Activated gamma-delta T cell (primary cell): Measurements from ENCODE around the gene MTPN.

Experiments
- DNase-seq: peaks from one replicate; lab custom pipeline; 2025; lab: John Stamatoyannopoulos, UW

MTPN gene

DNA sequence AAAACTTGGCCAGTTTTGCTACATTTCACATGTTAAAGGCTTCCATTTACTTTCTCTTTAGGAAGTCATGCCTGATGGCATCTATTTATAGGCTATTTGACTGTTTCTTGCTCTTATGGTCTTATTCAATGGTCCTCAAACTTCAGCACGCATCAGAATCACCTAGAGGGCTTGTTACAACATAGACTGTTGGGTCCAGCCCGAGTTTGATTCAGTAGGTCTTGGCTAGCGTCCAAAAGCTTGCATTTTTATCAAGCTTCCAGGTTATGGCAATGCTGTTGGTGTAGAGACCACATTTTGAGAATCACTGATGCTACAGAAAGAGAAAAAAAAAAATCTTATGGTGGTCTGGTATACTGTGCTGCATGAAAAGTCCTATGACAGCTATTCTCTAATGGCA, 51.9 kb downstream of the MTPN start:
- DNase-seq = no peak

GRCh38 chr7:135924302-135924701, 52.9 kb downstream of the MTPN start:
- no peak for DNase-seq

GRCh38 chr7:135922263-135922662, 54.9 kb downstream of the MTPN start:
- no peak for DNase-seq

DNA sequence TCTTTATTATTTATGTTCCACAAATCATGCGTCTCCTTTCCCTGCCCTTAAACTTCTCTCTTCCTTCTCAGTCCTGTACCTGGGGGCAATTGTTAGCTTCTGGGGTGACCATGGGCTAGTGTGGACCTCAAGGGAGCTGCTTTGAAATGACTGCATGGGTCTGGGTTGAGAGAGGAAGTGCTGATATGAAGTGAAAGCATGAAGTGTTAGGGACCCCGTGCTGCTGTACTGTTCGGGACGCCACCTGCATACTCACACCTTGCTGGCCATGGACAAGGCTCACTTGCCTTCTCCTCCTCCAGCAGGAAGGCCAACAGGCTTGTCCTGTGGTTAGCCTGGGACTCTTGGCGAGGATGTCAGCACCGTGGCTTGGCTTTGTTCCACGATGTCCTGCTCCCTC, 56.7 kb downstream of the MTPN start:
- no peak for DNase-seq

DNA sequence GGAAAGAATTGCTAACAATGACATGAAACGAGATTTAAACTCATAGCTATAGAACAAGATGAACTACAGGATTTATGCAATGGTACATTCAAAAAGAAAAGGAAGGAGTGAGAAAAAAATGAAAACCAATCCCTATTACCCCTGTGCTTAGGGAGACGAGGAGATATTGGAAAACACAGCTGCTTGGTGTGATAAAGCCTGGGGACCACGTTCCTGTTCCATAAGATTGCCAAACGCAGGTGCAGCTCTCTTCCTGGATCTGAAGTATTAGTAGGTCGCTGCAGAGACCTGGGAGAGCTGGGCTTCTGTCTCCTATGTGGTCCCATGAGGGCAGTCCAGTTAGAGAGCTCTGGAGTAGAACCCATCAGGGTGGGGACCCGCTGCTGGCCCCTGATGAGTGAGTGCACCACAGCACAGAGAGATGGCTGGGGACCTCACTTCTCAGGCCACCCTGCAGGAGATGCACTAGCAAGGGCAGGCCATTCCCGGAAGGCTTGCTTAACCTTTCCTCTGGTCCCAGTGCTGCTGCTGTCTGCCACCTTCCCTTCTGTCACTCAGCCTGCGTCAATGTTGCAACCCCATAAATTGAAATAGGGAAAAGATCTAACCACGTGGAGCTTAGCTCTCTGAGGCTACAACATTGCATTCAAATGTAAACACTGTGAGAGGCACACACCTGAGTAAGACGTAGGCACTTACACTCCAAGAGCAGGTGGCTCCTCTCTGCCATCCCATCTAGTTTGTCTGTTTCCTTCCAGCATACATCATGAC, 57.9 kb downstream of the MTPN start:
- no peak for DNase-seq

DNA sequence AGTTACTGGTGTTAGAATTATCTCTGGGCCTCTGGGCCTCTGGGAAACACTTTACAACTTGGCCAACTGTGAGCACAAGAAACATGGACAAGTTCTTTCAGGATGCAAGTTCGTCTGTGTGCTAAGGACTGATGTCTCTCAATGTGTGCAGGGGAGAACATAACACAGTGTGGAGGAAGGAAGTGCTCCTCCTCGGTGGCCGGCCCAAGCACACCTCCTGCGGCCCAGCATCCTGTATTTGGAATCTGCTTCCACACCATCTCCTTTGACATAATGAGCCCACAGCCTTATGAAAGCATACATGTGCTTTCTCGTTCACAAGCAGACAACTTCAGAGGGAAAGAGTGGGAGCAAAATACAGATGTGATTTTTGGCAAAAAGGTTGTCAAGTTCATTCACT, 59.0 kb downstream of the MTPN start:
- no peak for DNase-seq

GRCh38 chr7:135917721-135918120, 59.4 kb downstream of the MTPN start:
- no peak for DNase-seq

GRCh38 chr7:135914346-135914745, 62.8 kb downstream of the MTPN start:
- no peak for DNase-seq

- no peak for DNase-seq
Measured at GRCh38 chr7:135913404-135913803, 63.8 kb downstream of the MTPN start.

DNA sequence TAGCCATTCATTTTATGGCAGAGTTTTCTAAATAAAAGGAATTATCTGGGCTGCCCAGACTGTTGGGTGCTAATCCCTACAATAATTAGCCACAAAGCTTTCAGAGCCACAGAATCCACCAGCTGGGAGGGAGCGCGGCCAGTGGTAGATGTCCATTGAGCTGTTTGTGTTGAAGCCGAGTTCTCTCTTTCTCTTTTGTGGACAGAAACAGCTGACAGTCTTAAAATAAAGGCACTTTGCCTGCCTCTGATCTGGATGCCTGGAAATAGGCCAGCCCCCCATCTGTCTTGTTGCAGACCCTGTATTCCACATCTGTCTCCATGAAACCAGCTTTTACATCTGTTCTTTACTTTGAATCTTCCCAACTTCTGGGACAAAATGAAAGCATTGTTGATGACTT, 66.1 kb downstream of the MTPN start:
- DNase-seq = no peak

DNA sequence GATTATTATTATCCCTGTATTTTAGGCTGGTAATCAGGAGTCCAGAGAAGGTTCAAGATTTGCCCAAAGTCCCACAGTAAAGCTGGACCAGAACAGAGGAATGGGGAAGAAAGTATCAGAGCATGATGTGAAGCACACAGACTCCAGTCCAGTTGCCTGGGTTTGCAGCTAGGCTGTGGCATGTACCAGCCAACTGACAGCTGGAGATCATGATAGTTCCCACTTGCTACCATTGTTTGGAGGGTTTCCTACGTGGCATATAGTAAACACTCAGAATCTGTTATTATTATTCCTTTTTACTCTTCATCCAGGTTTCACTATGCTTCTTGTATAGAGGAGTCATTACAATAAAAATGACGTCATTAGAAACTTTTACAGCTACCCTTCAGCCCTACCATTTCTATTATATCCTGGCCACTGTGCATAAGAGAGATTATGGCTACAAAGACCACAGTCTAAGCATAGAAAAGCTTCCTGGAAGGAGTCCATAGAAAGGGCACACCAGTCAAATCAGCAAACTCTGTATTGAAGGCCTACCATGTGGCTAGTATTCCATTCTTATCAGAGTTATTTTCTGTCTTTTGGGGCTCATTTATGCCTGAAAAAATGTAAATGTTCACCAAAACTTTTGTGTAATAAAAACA, 66.6 kb downstream of the MTPN start:
- no peak for DNase-seq

GRCh38 chr7:135905858-135906257, 71.3 kb downstream of the MTPN start:
- no peak for DNase-seq

GRCh38 chr7:135905355-135905754, 71.8 kb downstream of the MTPN start:
- no peak for DNase-seq

DNA sequence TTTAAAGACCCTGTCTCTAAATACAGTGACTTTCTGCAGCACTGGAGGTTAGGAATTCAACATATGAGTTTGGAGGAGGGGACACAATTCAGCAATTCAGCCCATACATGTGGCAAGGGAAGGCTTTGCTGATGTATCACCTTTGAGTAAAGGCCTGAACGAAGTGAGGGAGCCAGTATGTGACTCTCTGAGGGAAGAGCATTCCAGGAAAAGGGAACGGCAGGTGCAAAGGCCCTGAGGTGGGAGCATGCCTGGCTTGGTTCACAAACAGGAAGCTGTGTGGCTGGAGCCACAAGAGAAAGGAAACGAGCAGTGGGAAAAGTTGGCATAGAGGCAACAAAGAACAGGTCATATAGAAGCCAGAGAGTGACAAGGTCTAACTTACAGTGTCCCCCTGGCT, 72.9 kb downstream of the MTPN start:
- no peak for DNase-seq

GRCh38 chr7:135901585-135902540, 75.3 kb downstream of the MTPN start:
- DNase-seq = no peak

- DNase-seq = no peak
Measured at GRCh38 chr7:135900065-135900546, 77.1 kb downstream of the MTPN start.

- no peak for DNase-seq
Measured at GRCh38 chr7:135899458-135900064, 77.6 kb downstream of the MTPN start.

DNA sequence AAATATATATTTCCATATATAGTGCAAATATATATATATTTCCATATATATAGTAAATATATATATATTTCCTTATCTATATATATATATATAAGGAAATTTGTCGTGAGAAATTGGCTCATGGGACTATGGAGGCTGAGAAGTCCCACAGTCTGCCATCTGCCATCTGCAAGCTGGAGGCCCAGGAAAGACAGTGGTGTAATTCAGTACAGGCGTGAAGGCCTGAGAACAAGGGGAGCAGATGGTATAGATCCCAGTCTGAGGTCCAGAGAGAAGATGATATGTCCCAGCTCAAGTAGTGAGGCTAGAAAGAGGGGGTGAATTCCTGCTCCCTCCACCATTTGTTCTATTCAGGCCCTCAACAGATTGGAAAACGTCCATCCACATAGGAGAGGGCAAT, 78.9 kb downstream of the MTPN start:
- DNase-seq = no peak

DNA sequence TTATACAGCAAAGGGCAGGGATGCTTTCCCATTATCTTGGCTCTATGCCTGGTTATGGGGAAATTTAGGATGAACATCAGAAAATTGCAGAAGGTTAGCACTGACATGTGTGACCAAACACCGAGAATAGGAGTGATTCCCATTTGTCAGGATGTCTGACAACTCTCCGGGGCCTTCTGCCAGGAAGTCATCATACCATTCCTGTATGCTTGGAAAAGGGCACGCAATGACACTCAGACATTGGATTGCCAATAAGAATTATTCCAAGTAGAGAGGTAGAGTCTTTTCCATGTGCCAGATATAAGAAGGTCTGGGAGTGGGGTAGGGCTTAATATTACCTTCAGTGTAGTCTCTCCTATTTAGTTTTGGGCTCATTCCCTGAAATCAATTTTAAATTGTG, 82.3 kb downstream of the MTPN start:
- DNase-seq = no peak

- no peak for DNase-seq
Measured at GRCh38 chr7:135889823-135890222, 87.3 kb downstream of the MTPN start.

GRCh38 chr7:135888740-135889139, 88.4 kb downstream of the MTPN start:
- no peak for DNase-seq
